ENCODE results near the gene AGT. TPM values are rescaled to one million over a fixed set of nuclear protein-coding genes. Genes with fewer than 3 reads are reported as not detected.
"Not testable (repeated sequence)": the region's sequence is repeated elsewhere in the genome, so short reads cannot be mapped to it uniquely, and the experiment has no call there.

AGT gene
- total RNA-seq, 2 donors from 2014 or later, result 4.1 to 5.3 TPM

DNA sequence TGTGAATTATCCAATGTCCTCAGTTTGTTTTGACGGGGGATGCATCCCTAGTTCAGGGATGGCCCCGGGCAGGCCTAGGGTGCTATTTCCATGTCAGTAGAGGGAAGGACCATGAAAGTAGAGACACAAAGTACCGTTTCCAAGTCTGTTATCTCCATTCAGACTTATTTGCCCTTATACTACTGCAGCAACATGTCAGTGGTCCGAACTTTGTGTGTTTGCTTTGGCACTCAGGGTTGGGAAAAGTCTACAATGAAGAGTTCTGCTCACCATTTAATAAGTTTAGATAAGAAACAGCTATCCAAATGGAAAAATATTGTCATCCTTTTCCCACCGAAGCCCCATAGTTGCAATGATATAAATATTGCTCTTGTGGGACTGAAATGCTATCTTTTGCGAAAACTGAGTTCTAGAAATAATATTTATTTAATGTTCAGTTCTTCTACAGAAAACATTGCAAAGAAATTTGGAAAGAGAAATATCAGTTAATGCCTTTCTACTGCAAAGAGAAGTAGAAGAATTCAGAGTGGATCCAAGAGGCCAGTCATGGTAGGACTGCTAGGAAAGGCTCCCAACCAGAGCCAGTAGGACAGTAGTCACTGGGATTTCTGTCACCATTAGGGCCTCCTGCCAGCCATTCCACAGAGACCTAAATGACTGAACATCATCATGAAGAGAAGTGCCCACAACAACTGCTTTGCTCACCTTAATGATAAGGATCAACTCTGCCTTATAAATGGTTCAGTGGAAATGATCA lies 11.5 kb upstream of the AGT start:
- TF ChIP-seq CTCF (IDR thresholded peaks at IDR 0.05), result no peak
- intact Hi-C loops (cut with DNase I), result no loop called here
- Histone ChIP-seq H3K9me3 (no peaks in the 10 kb centered on the region), H3K9ac (ENCODE audit: low read depth in 2 of 2, low read length in 2 of 2) (no peak overlapping the region), H3K27me3 (no peaks in the 10 kb centered on the region), H3K4me1 (peaks cover 7% of the 10 kb centered on the region), H3K4me3 (no peak overlapping the region), H3K27ac (no peak overlapping the region), H3K36me3 (no peaks in the 10 kb centered on the region)
- DNase-seq, result no peak

GRCh38 chr1:230721849-230722522 lies 8.1 kb upstream of the AGT start:
- intact Hi-C loops (cut with DNase I); H3K27me3 ChIP-seq; DNase-seq; H3K9me3 ChIP-seq; H3K9ac ChIP-seq (ENCODE audit: low read depth in 2 of 2, low read length in 2 of 2); H3K27ac ChIP-seq; H3K36me3 ChIP-seq; H3K4me1 ChIP-seq; H3K4me3 ChIP-seq: not testable (repeated sequence)

DNA sequence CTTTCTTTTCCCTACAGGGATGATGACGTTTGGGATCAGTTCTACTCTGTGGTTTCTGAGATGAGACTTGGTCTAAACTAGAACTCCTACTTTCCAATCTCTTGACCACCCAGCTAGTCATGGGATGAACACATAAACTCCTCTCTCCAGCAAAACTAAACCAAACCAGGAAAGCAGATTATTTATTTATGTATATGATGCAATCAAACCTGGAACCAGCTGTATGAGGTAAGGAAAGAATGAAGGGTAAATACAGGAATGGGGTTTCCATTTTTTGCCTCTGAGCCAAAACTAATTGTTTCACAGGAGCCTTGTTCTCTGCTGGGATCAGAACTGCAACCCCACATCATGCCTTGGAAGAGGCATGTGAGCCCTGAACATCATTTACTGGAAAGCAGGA lies 3.3 kb upstream of the AGT start:
- no peaks in the 10 kb centered on the region for H3K4me1 ChIP-seq
- intact Hi-C loops (cut with DNase I), result no loop called here
- no peaks in the 10 kb centered on the region for H3K27me3 ChIP-seq
- no peak overlapping the region for H3K4me3 ChIP-seq
- TF ChIP-seq CTCF (IDR thresholded peaks at IDR 0.05), result no peak
- DNase-seq, result no peak
- no peaks in the 10 kb centered on the region for H3K36me3 ChIP-seq
- H3K9ac ChIP-seq (ENCODE audit: low read depth in 2 of 2, low read length in 2 of 2), result no peak overlapping the region
- no peaks in the 10 kb centered on the region for H3K9me3 ChIP-seq
- no peak overlapping the region for H3K27ac ChIP-seq

- DNase-seq; H3K36me3 ChIP-seq; H3K9ac ChIP-seq (ENCODE audit: low read depth in 2 of 2, low read length in 2 of 2); H3K27ac ChIP-seq; intact Hi-C loops (cut with DNase I); H3K4me1 ChIP-seq; H3K9me3 ChIP-seq; H3K4me3 ChIP-seq; H3K27me3 ChIP-seq: not testable (repeated sequence)
Measured at GRCh38 chr1:230716453-230716852, 2.5 kb upstream of the AGT start.

DNA sequence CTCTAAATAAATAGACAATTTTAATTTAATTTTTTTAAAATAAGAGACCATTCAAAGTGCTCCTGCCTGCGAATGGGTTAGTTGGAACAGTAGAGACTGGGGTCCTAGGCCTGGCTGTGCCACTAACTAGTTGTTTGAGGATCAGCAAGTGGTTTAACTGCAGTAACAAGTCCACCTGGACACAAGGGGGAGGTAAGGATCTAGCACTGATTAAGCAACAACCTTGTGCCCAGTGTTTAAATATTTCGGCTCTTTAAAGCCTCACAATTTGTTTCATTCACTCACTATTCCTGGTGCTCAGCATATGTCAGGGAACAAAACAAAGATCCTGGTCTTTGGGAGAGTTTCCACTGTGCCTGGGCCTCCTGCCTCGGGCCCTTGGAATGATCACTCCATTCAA lies 1.6 kb upstream of the AGT start:
- H3K27ac ChIP-seq, result no peak overlapping the region
- no peak overlapping the region for H3K4me3 ChIP-seq
- TF ChIP-seq CTCF (IDR thresholded peaks at IDR 0.05), result no peak
- no peak for DNase-seq
- H3K4me1 ChIP-seq, result no peaks in the 10 kb centered on the region
- no peak overlapping the region for H3K9ac ChIP-seq (ENCODE audit: low read depth in 2 of 2, low read length in 2 of 2)
- no peaks in the 10 kb centered on the region for H3K9me3 ChIP-seq
- intact Hi-C loops (cut with DNase I), result no loop called here
- no peaks in the 10 kb centered on the region for H3K27me3 ChIP-seq
- H3K36me3 ChIP-seq, result no peaks in the 10 kb centered on the region

- no peaks in the 10 kb centered on the region for H3K9me3 ChIP-seq
- DNase-seq, result no peak
- no peaks in the 10 kb centered on the region for H3K27me3 ChIP-seq
- H3K27ac ChIP-seq, result no peak overlapping the region
- no peak for TF ChIP-seq CTCF (IDR thresholded peaks at IDR 0.05)
- H3K4me3 ChIP-seq, result no peak overlapping the region
- intact Hi-C loops (cut with DNase I), result no loop called here
- H3K4me1 ChIP-seq, result no peaks in the 10 kb centered on the region
- no peaks in the 10 kb centered on the region for H3K36me3 ChIP-seq
- H3K9ac ChIP-seq (ENCODE audit: low read depth in 2 of 2, low read length in 2 of 2), result no peak overlapping the region
Measured at GRCh38 chr1:230713547-230713914, 391 bp downstream of the AGT start.
